Rectal smooth muscle tissue (tissue), 1 donor: ENCODE measurements around the gene ZNF823.
"Not testable (repeated sequence)": the region's sequence is repeated elsewhere in the genome, so short reads cannot be mapped to it uniquely, and the experiment has no call there.

Experiments used
- H3K27ac ChIP-seq: one replicate; pipeline ENCODE4 v1.7.0; 2013; ENCODE audit warnings: low read depth, low read length, inconsistent platforms
- H3K27me3 ChIP-seq: one replicate; pipeline ENCODE4 v1.7.0; 2013; ENCODE audit warnings: low read length; ENCODE audit not compliant: control insufficient read depth, insufficient read depth
- H3K36me3 ChIP-seq: one replicate; pipeline ENCODE4 v1.7.0; 2013; ENCODE audit warnings: low read length; ENCODE audit not compliant: control insufficient read depth, insufficient read depth
- H3K4me1 ChIP-seq: one replicate; pipeline ENCODE4 v1.7.0; 2013; ENCODE audit warnings: low read length; ENCODE audit not compliant: control insufficient read depth, insufficient read depth
- H3K4me3 ChIP-seq: one replicate; pipeline ENCODE4 v1.7.0; 2013; ENCODE audit warnings: low read length
- H3K9ac ChIP-seq: one replicate; pipeline ENCODE4 v1.7.0; 2013; ENCODE audit warnings: low read length

The ZNF823 gene

DNA sequence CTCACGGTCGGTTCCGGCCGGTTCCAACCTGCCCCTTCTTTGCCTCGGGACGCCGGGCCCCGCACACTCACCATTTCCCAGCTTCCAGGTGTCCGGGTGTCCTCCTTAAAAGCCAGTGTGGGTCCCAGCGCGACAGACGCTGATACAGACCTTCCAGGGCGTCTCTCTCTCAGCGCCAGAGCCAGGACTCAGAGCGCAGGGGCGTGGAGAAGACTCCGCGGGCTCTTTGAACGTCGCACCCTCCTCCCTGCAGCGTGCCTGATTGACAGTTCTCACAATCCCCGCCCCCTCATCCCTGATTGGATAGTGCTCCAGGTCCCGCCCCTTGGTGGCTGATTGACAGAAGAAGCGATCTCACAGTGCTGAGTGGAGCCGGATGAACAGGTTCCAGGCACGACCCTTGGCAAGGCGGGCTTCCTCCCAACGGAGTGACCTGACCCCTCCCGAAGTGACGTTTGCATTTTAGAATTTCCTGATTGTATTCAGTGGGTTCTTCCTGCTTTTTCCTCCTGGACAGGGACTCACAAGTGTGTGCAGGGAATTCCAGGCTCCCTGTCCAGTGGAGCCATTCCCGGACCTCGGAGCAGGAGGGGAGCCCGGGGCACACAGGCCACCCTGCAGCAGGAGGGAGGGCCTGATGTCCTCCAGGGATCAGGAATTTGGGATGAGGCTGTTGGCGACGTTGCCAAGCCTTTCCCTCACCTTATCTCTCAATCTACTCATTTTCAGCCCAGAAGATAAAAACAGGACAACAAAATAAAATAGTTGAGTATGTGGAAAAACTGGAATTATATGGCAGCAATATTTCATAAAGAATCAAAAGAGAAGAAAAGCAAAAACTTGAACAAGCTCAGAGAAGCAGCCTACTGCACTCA lies at the start of gene ZNF823:
Gene ZNF823 (minus strand): TSS at position 201 of the 875 bp plus-strand sequence. CDS start 127 bp downstream, at position 74.
- Histone ChIP-seq H3K27me3 (no peaks in the 10 kb centered on the region), H3K4me3 (peak within 1 kb of the TSS; percentile 96), H3K36me3 (no peaks in the 10 kb centered on the region), H3K4me1 (peaks cover 6% of the 10 kb centered on the region), H3K27ac (peak within 1 kb of the TSS; percentile 81), H3K9ac (peak within 1 kb of the TSS; percentile 94)

DNA sequence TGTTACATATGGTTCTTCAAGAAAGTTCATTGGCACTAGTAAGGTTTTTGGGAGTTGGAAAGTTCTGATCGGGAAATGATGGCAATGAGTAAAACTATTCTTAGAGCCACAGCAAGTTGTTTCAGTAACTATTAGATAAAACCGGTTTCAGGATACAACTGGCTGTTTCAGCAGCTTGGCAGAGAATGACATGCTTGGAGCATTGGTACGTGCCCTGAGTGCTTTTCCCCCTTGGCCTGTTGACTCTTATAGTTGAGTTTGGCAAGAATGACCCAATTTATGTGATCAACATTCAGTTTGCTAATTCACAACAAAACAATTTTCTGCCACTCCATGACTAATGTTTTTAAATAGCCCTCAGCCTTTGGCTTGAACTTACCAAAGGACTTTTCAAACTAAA lies 48.8 kb upstream of the ZNF823 start:
- Histone ChIP-seq H3K4me1 (no peaks in the 10 kb centered on the region), H3K27ac (no peak overlapping the region), H3K27me3 (no peaks in the 10 kb centered on the region), H3K4me3 (no peak overlapping the region), H3K36me3 (peaks cover 1% of the 10 kb centered on the region), H3K9ac (no peak overlapping the region)

DNA sequence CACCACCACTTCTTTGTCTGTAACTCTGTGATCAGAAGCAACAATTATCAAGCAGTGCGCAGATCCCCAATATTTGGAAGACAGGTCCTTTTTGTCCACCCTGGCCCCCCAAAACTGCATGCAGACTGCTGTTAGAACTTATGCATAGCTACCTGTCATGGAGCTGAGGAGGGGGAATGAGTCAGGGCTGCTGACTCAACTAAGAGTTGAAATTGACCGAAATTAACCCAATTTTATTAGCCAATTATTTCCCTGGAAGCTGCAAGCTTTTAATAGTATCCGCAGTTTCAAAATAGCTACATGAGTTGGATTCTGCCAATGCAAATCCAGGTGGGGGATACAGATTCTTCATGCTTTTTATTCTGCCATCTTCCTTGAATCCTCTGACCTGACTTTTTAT lies 45.6 kb upstream of the ZNF823 start:
- peaks cover 23% of the 10 kb centered on the region for H3K36me3 ChIP-seq
- H3K27me3 ChIP-seq = no peaks in the 10 kb centered on the region
- H3K9ac ChIP-seq = no peak overlapping the region
- no peak overlapping the region for H3K27ac ChIP-seq
- H3K4me1 ChIP-seq = no peaks in the 10 kb centered on the region
- no peak overlapping the region for H3K4me3 ChIP-seq

DNA sequence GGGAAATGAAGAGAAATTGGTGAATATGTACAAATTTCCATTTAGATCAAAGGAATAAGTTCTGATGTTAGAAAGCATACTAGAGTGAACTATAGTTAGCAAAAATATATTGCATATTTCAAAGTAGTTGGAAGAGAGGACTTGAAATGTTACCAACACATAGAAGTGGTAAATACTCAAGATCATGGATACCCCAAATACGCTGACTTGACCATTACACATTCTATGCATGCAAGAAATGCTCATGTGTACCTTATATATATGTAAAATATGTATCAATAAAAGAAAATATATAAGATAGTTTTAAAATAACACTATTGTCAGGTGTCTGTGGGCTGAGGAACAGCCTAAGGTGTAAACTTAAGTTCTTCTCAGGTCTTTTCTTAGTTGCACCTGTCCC lies 45.0 kb upstream of the ZNF823 start:
- Histone ChIP-seq H3K4me1 (no peaks in the 10 kb centered on the region), H3K36me3 (peaks cover 26% of the 10 kb centered on the region), H3K27ac (no peak overlapping the region), H3K4me3 (no peak overlapping the region), H3K9ac (no peak overlapping the region), H3K27me3 (no peaks in the 10 kb centered on the region)

DNA sequence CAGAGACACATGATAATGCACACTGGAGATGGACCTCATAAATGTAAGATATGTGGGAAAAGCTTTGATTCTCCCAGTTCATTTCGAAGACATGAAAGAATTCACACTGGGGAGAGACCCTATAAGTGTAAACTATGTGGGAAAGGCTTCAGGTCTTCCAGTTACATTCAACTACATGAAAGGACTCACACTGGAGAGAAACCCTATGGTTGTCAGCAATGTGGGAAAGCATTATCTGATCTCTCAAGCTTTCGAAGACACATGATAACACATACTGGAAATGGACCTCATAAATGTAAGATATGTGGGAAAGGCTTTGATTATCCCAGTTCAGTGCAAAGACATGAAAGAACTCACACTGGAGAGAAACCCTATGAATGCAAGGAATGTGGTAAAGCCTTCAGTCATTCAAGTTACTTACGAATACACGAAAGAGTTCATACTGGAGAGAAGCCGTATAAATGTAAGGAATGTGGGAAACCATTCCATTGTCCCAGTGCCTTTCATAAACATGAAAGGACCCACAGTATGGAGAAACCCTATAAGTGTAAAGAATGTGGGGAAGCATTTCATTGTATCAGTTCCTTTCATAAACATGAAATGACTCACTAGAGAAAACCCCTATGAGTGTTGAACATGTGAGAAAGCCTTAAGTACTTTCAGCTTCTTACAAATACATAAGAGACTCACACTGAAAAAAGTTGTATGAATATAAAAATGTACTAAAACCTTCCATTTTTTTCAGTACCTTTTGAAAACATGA lies 42.7 kb upstream of the ZNF823 start:
- Histone ChIP-seq H3K4me1 (no peaks in the 10 kb centered on the region), H3K4me3 (no peak overlapping the region), H3K36me3 (peaks cover 30% of the 10 kb centered on the region), H3K9ac (no peak overlapping the region), H3K27ac (no peak overlapping the region), H3K27me3 (no peaks in the 10 kb centered on the region)

DNA sequence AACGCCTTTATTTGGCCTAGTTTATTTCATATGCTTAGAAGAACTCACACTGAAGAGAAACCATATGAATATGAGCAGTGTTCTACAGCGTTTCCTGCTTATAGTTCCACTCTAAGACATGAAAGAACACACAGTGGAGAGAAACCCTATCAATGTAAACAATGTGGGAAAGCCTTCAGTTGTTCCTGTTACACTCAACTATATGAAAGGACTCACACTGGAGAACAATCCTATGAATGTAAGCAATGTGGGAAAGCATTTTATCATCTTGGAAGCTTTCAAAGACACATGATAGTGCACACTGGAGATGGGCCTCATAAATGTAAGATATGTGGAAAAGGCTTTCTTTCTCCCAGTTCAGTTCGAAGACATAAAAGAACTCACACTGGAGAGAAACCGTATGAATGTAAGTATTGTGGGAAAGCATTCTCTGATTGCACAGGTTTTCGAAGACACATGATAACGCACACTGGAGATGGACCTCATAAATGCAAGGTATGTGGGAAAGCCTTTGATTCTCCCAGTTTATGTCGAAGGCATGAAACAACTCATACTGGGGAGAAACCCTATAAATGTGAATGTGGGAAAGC lies 41.8 kb upstream of the ZNF823 start:
- no peak overlapping the region for H3K27ac ChIP-seq
- H3K4me3 ChIP-seq = no peak overlapping the region
- no peak overlapping the region for H3K9ac ChIP-seq
- H3K4me1 ChIP-seq = no peaks in the 10 kb centered on the region
- H3K27me3 ChIP-seq = no peaks in the 10 kb centered on the region
- peaks cover 30% of the 10 kb centered on the region for H3K36me3 ChIP-seq

DNA sequence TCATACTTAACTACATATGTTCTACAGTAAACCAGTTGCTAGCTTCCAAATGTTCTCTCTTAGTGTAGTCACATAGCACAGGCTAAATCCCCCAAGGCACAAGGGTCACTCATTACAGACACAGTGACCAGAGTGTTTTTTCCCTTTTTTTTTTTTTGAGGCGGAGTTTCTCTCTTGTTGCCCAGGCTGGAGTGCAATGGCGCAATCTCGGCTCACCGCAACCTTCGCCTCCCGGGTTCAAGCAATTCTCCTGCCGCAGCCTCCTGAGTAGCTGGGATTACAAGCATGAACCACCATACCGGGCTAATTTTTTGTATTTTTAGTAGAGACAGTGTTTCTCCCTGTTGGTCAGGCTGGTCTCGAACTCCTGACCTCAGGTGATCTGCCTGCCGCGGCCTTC lies 37.9 kb upstream of the ZNF823 start:
- not testable (repeated sequence) for H3K9ac ChIP-seq, H3K27ac ChIP-seq, H3K4me1 ChIP-seq, H3K27me3 ChIP-seq, H3K4me3 ChIP-seq
- peaks cover 26% of the 10 kb centered on the region for H3K36me3 ChIP-seq

DNA sequence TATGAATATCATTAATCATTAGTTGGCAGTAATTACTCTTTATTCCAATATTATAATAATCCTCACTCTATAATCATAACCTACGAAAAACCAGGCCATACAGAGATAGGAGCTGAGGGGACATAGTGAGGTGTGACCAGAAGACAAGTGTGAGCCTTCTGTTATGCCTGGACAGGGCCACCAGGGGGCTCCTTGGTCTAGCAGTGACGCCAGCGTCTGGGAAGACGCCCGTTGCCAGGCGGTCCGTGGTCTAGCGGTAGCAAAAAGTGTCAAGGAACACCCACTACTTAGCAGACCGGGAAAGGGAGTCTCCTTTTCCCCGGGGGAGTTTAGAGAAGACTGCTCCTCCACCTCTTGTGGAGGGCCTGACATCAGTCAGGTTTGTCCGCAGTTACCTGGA lies 32.8 kb upstream of the ZNF823 start:
- H3K4me3 ChIP-seq, H3K36me3 ChIP-seq, H3K27me3 ChIP-seq, H3K9ac ChIP-seq, H3K4me1 ChIP-seq, H3K27ac ChIP-seq: not testable (repeated sequence)

DNA sequence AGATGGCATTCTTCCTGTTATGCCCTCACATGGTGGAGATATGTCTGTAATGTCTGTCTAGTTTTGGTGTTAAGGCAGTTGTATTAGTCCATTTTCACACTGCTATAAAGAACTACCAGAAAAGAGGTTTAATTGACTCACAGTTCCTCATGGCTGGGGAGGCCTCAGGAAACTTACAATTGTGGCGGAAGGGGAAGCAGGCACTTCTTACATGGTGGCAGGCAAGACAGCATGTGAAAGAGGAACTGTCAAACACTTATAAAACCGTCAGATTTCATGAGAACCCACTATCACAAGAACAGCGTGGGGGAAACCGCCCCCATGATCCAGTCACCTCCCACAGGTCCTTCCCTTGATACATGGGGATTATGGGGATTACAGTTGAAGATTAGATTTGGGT lies 31.2 kb upstream of the ZNF823 start:
- no peaks in the 10 kb centered on the region for H3K27me3 ChIP-seq
- peaks cover 11% of the 10 kb centered on the region for H3K4me1 ChIP-seq
- H3K4me3 ChIP-seq = no peak overlapping the region
- no peak overlapping the region for H3K27ac ChIP-seq
- H3K36me3 ChIP-seq = peaks cover 3% of the 10 kb centered on the region
- no peak overlapping the region for H3K9ac ChIP-seq

DNA sequence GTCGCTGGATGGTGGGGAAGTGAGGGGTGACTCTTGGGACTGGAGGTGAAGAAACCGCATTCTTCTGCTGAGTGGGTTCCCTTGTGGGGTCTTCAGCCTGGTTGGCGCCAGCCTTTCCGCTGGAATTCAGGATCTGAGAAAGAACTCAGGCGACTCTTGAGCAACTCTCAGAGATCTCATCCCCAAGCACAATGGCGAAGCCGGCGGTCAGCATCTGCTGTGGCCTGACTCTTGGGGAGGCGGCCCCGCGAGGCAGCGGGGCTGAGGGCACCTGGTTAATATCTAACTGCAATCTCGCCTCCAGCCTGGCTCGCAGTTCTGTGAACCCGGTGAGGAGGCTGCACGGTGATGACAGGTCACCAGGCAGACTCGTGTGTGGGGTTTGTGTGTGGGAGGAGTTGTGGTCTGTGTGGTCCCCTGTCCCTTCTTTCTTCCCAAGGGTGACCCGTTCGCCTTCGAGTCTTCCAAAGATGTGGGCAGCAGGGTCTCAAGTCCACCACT lies 28.9 kb upstream of the ZNF823 start:
- Histone ChIP-seq H3K36me3 (peaks cover 3% of the 10 kb centered on the region), H3K4me1 (peaks cover 11% of the 10 kb centered on the region), H3K4me3 (peak overlapping the region; percentile 66), H3K27ac (peak overlapping the region; percentile 83), H3K27me3 (no peaks in the 10 kb centered on the region), H3K9ac (peak overlapping the region; percentile 58)

DNA sequence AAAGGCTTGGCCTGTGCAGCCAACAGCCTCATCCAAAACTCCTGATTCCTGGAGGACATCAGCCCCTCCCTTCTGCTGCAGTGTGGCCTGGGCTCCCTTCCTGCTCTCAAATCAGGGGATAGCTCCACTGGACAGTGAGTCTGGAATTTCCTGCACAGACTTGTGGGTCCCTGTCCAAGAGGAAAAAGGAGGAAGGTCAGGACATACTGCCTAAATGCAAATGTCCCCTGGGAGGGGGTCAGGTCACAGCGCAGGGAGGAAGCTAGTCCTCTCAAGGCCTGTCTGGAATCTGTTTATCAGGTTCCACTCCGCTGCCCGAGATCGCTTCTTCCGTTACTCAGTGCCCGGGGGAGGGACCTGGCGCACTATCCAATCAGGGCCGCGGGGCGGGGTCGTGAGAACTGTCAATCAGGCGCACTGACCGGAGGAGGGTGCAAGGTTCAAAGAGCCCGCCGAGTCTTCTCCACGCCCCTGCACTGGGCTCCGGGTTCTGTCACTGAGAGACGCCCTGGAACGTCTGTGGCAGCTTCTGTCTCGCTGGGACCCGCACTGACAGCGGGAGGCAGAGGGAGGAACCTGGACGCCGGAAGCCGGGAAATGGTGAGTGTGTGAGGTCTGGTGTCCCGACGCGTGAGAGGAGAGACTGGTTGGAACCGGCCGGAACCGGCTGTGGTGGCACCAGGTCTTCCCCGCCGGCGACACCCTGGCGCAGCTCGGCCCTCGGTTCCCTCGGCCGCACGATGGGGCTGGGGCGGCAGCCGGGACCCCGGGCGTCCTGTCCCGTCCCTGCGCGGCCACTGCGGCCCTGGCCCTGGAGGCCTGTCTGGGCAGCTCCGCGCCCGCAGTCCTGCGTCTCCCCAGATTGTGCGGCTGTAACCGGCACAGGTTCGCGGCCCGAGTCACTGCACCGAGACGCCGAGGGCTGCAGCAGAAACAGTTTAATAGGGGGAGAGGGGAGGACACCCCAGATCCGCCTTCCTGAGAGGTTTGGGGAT lies 28.1 kb upstream of the ZNF823 start, which contains the start of gene ZNF441:
Gene ZNF441 (plus strand): TSS at position 404 of the 995 bp plus-strand sequence. CDS start 194 bp downstream, at position 598.
- H3K4me3 ChIP-seq = peak within 1 kb of the TSS; percentile 66
- H3K36me3 ChIP-seq = peaks cover 3% of the 10 kb centered on the region
- peaks cover 11% of the 10 kb centered on the region for H3K4me1 ChIP-seq
- peak within 1 kb of the TSS; percentile 83 for H3K27ac ChIP-seq
- no peaks in the 10 kb centered on the region for H3K27me3 ChIP-seq
- peak within 1 kb of the TSS; percentile 58 for H3K9ac ChIP-seq
